GM23338 (cell line): ENCODE data around the gene HSF4. TPM values are rescaled to one million over a fixed set of nuclear protein-coding genes. Genes with fewer than 3 reads are reported as not detected.

ENCODE experiments used
- ATAC-seq: fragments of 200-7000 bp; cut with Tn5 transposase; 3 replicates; pipeline ENCODE4 v1.9.1; 2020
- DNase-seq: peaks from one replicate; pipeline ENCODE4 v3.0.0-alpha.2; 2015; ENCODE audit warnings: low spot score
- H2AFZ ChIP-seq: fragments of 200-600 bp; sonication (generic); 2 replicates; pipeline ENCODE4 v1.8.0; 2016; ENCODE audit warnings: antibody characterized with exemption, mild to moderate bottlenecking, moderate library complexity
- H3F3A ChIP-seq: fragments of 200-600 bp; sonication (generic); replicated peaks from 2 replicates; pipeline ENCODE4 v1.8.0; 2017; ENCODE audit warnings: antibody characterized with exemption, mixed run types, low read depth
- H3K27ac ChIP-seq: fragments of 200-600 bp; sonication (generic); 2 replicates; pipeline ENCODE4 v1.6.1; 2016; ENCODE audit warnings: low read depth
- H3K27me3 ChIP-seq: fragments of 200-600 bp; sonication (generic); 2 replicates; pipeline ENCODE4 v1.8.0; 2016; ENCODE audit warnings: mild to moderate bottlenecking, mixed run types, moderate library complexity; ENCODE audit not compliant: insufficient read depth
- H3K36me3 ChIP-seq: fragments of 200-600 bp; sonication (generic); 2 replicates; pipeline ENCODE4 v1.8.0; 2016; ENCODE audit warnings: mild to moderate bottlenecking; ENCODE audit not compliant: insufficient read depth
- H3K4me1 ChIP-seq: fragments of 200-600 bp; sonication (generic); 2 replicates; pipeline ENCODE4 v1.8.0; 2016; ENCODE audit warnings: mild to moderate bottlenecking, moderate library complexity; ENCODE audit not compliant: insufficient read depth
- H3K4me2 ChIP-seq: fragments of 200-600 bp; sonication (generic); 2 replicates; pipeline ENCODE4 v1.7.1; 2017; ENCODE audit warnings: mixed run types
- H3K4me3 ChIP-seq: fragments of 200-600 bp; sonication (generic); 2 replicates; pipeline ENCODE4 v1.6.1; 2016; ENCODE audit warnings: mixed run types
- H3K79me2 ChIP-seq: fragments of 200-600 bp; sonication (generic); replicated peaks from 2 replicates; pipeline ENCODE4 v1.8.0; 2017; ENCODE audit warnings: mild to moderate bottlenecking; ENCODE audit not compliant: insufficient read depth
- H3K9me2 ChIP-seq: fragments of 200-600 bp; sonication (generic); 2 replicates; pipeline ENCODE4 v1.8.0; 2017; ENCODE audit not compliant: insufficient read depth
- H4K20me1 ChIP-seq: fragments of 200-600 bp; sonication (generic); replicated peaks from 2 replicates; pipeline ENCODE4 v1.8.0; 2017; ENCODE audit warnings: mild to moderate bottlenecking; ENCODE audit not compliant: insufficient read depth
- H3K27ac Mint-ChIP-seq: 2 replicates; pipeline ENCODE4 v1.8.0; 2020; ENCODE audit warnings: inconsistent platforms, mild to moderate bottlenecking, moderate library complexity, mixed read lengths
- H3K27me3 Mint-ChIP-seq: 3 replicates; pipeline ENCODE4 v1.8.0; 2022; ENCODE audit warnings: low read depth, mild to moderate bottlenecking, moderate library complexity, mixed read lengths, inconsistent platforms; ENCODE audit not compliant: insufficient read depth, poor library complexity
- H3K36me3 Mint-ChIP-seq: 3 replicates; pipeline ENCODE4 v1.8.0; 2021; ENCODE audit warnings: low read depth, mild to moderate bottlenecking, inconsistent platforms, moderate library complexity, mixed read lengths
- H3K4me1 Mint-ChIP-seq: 3 replicates; pipeline ENCODE4 v1.8.0; 2020; ENCODE audit warnings: mild to moderate bottlenecking, inconsistent platforms, mixed read lengths
- H3K4me3 Mint-ChIP-seq: 3 replicates; pipeline ENCODE4 v1.8.0; 2021; ENCODE audit warnings: moderate library complexity, mild to moderate bottlenecking, inconsistent platforms, mixed read lengths
- H3K9me3 Mint-ChIP-seq: 3 replicates; pipeline ENCODE4 v1.8.0; 2020; ENCODE audit warnings: moderate library complexity, mild to moderate bottlenecking, inconsistent platforms, mixed read lengths
- EZH2 ChIP-seq: fragments of 200-600 bp; sonication (generic); IDR thresholded peaks from one replicate; pipeline ENCODE4 v1.8.0; 2017; ENCODE audit warnings: antibody characterized with exemption, mild to moderate bottlenecking, low read depth; ENCODE audit not compliant: unreplicated experiment
- POLR2AphosphoS5 ChIP-seq: IDR thresholded peaks from 2 replicates; pipeline ENCODE4 v1.6.1; 2016; ENCODE audit warnings: antibody characterized with exemption, low read depth
- ZNF331 ChIP-seq: fragments of 250-450 bp; sonication (Bioruptor Pico); IDR thresholded peaks from 2 replicates; pipeline ENCODE4 v1.5.0; 2020; ENCODE audit warnings: low read depth, mild to moderate bottlenecking, moderate library complexity
- ZNF462 ChIP-seq: fragments of 250-450 bp; sonication (Bioruptor Pico); IDR thresholded peaks from 2 replicates; pipeline ENCODE4 v1.5.0; 2020; ENCODE audit warnings: mild to moderate bottlenecking, moderate library complexity
- polyA plus RNA-seq: library from polyadenylated mRNA; unstranded; fragments of >200 nt; fragmentation: Nextera tagmentation; extraction: Ambion mirVana; gene quantifications from 2 replicates; pipeline ENCODE4 v1.2.1, GENCODE V29; 2016
- total RNA-seq: library from RNA; depleted of rRNA; stranded (reverse); fragments of >200 nt; shearing (Covaris generic); gene quantifications from 2 replicates; pipeline ENCODE4 v1.2.3, GENCODE V29; 2014
- TF ChIP-seq, protein P1 (sequence below): IDR thresholded peaks from 2 replicates; pipeline ENCODE4 v1.6.1; 2016; ENCODE audit warnings: antibody characterized with exemption
- TF ChIP-seq, protein P2 (sequence below), 2 experiments: fragments of 200-600 bp in 1 of 2; sonication (generic) in 1 of 2; conservative IDR thresholded peaks; 2 replicates each; pipeline versions ENCODE4 v1.5.1 to v1.6.1; 2016 to 2017; ENCODE audit warnings: antibody characterized with exemption in 2 of 2, low read depth in 2 of 2, mild to moderate bottlenecking in 2 of 2, moderate library complexity in 1 of 2

Gene HSF4
- total and polyA plus RNA-seq, 2 experiments from 2014 or later = 0.19 to 1.3 TPM

DNA sequence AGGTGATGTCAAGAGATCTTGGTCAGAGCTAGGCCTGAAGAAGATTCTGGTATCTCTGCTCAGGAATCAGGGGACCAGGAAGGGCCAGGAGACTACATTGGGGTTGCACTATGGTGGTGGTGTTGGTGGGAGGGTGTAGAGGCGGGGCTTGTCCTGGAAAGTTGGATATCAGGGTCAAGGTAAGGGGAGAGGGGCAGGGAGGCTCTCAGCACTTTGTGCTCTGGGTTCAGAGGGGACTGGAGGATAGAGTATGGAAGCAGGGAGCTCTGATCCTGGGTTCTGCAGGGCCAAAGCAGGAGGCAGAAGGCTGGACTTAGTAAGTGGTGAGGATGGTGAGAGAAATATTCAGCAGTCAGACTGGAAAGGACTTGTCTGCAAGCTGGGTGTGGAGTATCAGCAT, 8.8 kb downstream of the HSF4 start:
- peaks cover 11% of the 10 kb centered on the region for H4K20me1 ChIP-seq
- peak overlapping the region; percentile 63 for H3K4me3 ChIP-seq
- H3K27ac Mint-ChIP-seq = no peak overlapping the region
- H3K9me3 Mint-ChIP-seq = no peaks in the 10 kb centered on the region; the same call in 1 of the 3 replicates
- ATAC-seq (no peak), DNase-seq (no peak)
- H3K36me3 Mint-ChIP-seq = peaks cover 3% of the 10 kb centered on the region; the same call in 2 of the 3 replicates
- peak overlapping the region; percentile 76 for H3K4me3 Mint-ChIP-seq
- no peaks in the 10 kb centered on the region for H3K79me2 ChIP-seq
- peaks cover 32% of the 10 kb centered on the region for H3K4me1 ChIP-seq
- no peak overlapping the region for H3K27ac ChIP-seq
- H3K27me3 ChIP-seq = peaks cover 93% of the 10 kb centered on the region
- peaks cover 23% of the 10 kb centered on the region; the same call in 1 of the 2 replicates for H3F3A ChIP-seq
- peaks cover 33% of the 10 kb centered on the region for H3K4me1 Mint-ChIP-seq
- peak overlapping the region; percentile 81; the same call in 1 of the 2 replicates for H2AFZ ChIP-seq
- no peaks in the 10 kb centered on the region for H3K9me2 ChIP-seq
- H3K27me3 Mint-ChIP-seq = peaks cover 88% of the 10 kb centered on the region
- no peaks in the 10 kb centered on the region for H3K36me3 ChIP-seq
- no peak for TF ChIP-seq POLR2AphosphoS5
- TF ChIP-seq ZNF331 (CRISPR knock-in tag) = no peak
- TF ChIP-seq ZNF462 (CRISPR knock-in tag) = no peak
- TF ChIP-seq EZH2 = no peak
- TF ChIP-seq, protein P1, sequence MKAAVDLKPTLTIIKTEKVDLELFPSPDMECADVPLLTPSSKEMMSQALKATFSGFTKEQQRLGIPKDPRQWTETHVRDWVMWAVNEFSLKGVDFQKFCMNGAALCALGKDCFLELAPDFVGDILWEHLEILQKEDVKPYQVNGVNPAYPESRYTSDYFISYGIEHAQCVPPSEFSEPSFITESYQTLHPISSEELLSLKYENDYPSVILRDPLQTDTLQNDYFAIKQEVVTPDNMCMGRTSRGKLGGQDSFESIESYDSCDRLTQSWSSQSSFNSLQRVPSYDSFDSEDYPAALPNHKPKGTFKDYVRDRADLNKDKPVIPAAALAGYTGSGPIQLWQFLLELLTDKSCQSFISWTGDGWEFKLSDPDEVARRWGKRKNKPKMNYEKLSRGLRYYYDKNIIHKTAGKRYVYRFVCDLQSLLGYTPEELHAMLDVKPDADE = no peak
- TF ChIP-seq, protein P2, sequence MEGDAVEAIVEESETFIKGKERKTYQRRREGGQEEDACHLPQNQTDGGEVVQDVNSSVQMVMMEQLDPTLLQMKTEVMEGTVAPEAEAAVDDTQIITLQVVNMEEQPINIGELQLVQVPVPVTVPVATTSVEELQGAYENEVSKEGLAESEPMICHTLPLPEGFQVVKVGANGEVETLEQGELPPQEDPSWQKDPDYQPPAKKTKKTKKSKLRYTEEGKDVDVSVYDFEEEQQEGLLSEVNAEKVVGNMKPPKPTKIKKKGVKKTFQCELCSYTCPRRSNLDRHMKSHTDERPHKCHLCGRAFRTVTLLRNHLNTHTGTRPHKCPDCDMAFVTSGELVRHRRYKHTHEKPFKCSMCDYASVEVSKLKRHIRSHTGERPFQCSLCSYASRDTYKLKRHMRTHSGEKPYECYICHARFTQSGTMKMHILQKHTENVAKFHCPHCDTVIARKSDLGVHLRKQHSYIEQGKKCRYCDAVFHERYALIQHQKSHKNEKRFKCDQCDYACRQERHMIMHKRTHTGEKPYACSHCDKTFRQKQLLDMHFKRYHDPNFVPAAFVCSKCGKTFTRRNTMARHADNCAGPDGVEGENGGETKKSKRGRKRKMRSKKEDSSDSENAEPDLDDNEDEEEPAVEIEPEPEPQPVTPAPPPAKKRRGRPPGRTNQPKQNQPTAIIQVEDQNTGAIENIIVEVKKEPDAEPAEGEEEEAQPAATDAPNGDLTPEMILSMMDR (conservative IDR thresholded peaks at IDR 0.05; ENCODE audit: low read depth in 2 of 2) = no peak
- peak overlapping the region; percentile 88 for H3K4me2 ChIP-seq
